ENCODE data around the gene NCLN.
"Not testable (repeated sequence)": the region's sequence is repeated elsewhere in the genome, so short reads cannot be mapped to it uniquely, and the experiment has no call there.

The NCLN gene

GRCh38 chr19:3210347-3211017 lies 24.8 kb downstream of the NCLN start:
- DNase-seq = peak; percentile 28 to 51 (median 32)
- Histone ChIP-seq H3K4me3 (ENCODE audit: insufficient read depth, low read depth, low read length, poor library complexity, severe bottlenecking) (no peak overlapping the region), H3K36me3 (ENCODE audit: control insufficient read depth, insufficient read depth, low read length) (peaks cover 18% of the 10 kb centered on the region), H3K9me3 (ENCODE audit: control insufficient read depth, low read length) (no peaks in the 10 kb centered on the region), H3K27ac (ENCODE audit: insufficient read depth, low read length, poor library complexity, severe bottlenecking) (no peak overlapping the region), H3K27me3 (replicated peaks; ENCODE audit: control insufficient read depth, insufficient read depth, low read length, poor library complexity, severe bottlenecking) (no peaks in the 10 kb centered on the region), H3K4me1 (ENCODE audit: control insufficient read depth, insufficient read depth, low read length, poor library complexity, severe bottlenecking) (no peaks in the 10 kb centered on the region)

- Histone ChIP-seq H3K27ac (ENCODE audit: insufficient read depth, low read length, poor library complexity, severe bottlenecking) (no peak overlapping the region), H3K4me1 (ENCODE audit: control insufficient read depth, insufficient read depth, low read length, poor library complexity, severe bottlenecking) (no peaks in the 10 kb centered on the region), H3K36me3 (ENCODE audit: control insufficient read depth, insufficient read depth, low read length) (peaks cover 18% of the 10 kb centered on the region), H3K4me3 (ENCODE audit: insufficient read depth, low read depth, low read length, poor library complexity, severe bottlenecking) (no peak overlapping the region), H3K9me3 (ENCODE audit: control insufficient read depth, low read length) (no peaks in the 10 kb centered on the region), H3K27me3 (replicated peaks; ENCODE audit: control insufficient read depth, insufficient read depth, low read length, poor library complexity, severe bottlenecking) (no peaks in the 10 kb centered on the region)
- DNase-seq = no peak
Measured at GRCh38 chr19:3211191-3211590, 25.5 kb downstream of the NCLN start.

- no peak overlapping the region for H3K4me3 ChIP-seq (ENCODE audit: insufficient read depth, low read depth, low read length, poor library complexity, severe bottlenecking)
- peaks cover under 1% of the 10 kb centered on the region for H3K36me3 ChIP-seq (ENCODE audit: control insufficient read depth, insufficient read depth, low read length)
- no peak overlapping the region for H3K27ac ChIP-seq (ENCODE audit: insufficient read depth, low read length, poor library complexity, severe bottlenecking)
- no peaks in the 10 kb centered on the region for H3K27me3 ChIP-seq (replicated peaks; ENCODE audit: control insufficient read depth, insufficient read depth, low read length, poor library complexity, severe bottlenecking)
- no peaks in the 10 kb centered on the region for H3K4me1 ChIP-seq (ENCODE audit: control insufficient read depth, insufficient read depth, low read length, poor library complexity, severe bottlenecking)
- DNase-seq = no peak
- no peaks in the 10 kb centered on the region for H3K9me3 ChIP-seq (ENCODE audit: control insufficient read depth, low read length)
Measured at GRCh38 chr19:3213159-3213558, 27.4 kb downstream of the NCLN start.

DNA sequence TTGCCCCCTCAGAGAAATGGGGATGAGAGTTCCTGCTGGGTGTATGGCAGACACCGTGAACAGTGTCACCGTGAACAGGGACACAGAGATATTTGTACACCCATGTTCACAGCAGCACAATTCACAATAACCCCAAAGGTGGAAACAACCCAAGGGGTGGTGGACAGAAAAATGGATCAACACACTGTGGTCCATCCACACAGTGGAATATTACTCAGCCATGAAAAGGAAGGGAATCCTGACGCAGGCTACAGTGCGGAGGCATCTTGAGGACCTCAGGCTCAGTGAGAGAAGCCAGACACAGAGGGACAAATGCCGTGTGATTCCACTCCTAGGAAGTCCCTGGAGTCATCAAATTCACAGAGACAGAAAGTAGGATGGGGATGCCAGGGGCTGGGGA lies 31.1 kb downstream of the NCLN start:
- Histone ChIP-seq H3K9me3 (ENCODE audit: control insufficient read depth, low read length) (no peaks in the 10 kb centered on the region), H3K4me1 (ENCODE audit: control insufficient read depth, insufficient read depth, low read length, poor library complexity, severe bottlenecking) (no peaks in the 10 kb centered on the region), H3K27ac (ENCODE audit: insufficient read depth, low read length, poor library complexity, severe bottlenecking) (no peak overlapping the region), H3K27me3 (replicated peaks; ENCODE audit: control insufficient read depth, insufficient read depth, low read length, poor library complexity, severe bottlenecking) (no peaks in the 10 kb centered on the region), H3K4me3 (ENCODE audit: insufficient read depth, low read depth, low read length, poor library complexity, severe bottlenecking) (no peak overlapping the region), H3K36me3 (ENCODE audit: control insufficient read depth, insufficient read depth, low read length) (no peaks in the 10 kb centered on the region)
- no peak for DNase-seq

GRCh38 chr19:3220576-3220975 lies 34.8 kb downstream of the NCLN start:
- Histone ChIP-seq H3K27me3 (replicated peaks; ENCODE audit: control insufficient read depth, insufficient read depth, low read length, poor library complexity, severe bottlenecking) (peaks cover 11% of the 10 kb centered on the region), H3K36me3 (ENCODE audit: control insufficient read depth, insufficient read depth, low read length) (no peaks in the 10 kb centered on the region), H3K4me1 (ENCODE audit: control insufficient read depth, insufficient read depth, low read length, poor library complexity, severe bottlenecking) (no peaks in the 10 kb centered on the region), H3K9me3 (ENCODE audit: control insufficient read depth, low read length) (no peaks in the 10 kb centered on the region), H3K27ac (ENCODE audit: insufficient read depth, low read length, poor library complexity, severe bottlenecking) (no peak overlapping the region), H3K4me3 (ENCODE audit: insufficient read depth, low read depth, low read length, poor library complexity, severe bottlenecking) (no peak overlapping the region)
- DNase-seq = no peak

DNA sequence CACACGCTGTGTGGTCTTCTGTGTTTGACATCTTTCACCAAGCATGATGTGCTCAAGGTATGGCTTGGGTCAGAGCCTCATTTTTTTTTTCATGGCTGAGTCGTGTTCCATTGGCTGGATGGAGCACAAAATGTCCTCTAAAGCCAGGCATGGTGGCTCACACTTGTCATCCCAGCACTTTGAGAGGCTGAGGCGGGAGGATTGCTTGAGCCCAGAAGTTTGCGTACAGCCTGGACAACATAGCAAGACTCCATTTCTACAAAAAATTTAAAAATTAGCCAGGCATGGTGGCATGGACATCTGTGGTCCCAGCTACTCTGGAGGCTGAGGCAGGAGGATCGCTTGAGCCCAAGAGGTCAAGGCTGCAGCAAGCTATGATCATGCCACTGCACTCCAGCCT lies 35.8 kb downstream of the NCLN start:
- not testable (repeated sequence) for H3K9me3 ChIP-seq (ENCODE audit: control insufficient read depth, low read length); H3K27ac ChIP-seq (ENCODE audit: insufficient read depth, low read length, poor library complexity, severe bottlenecking); H3K4me1 ChIP-seq (ENCODE audit: control insufficient read depth, insufficient read depth, low read length, poor library complexity, severe bottlenecking); DNase-seq; H3K4me3 ChIP-seq (ENCODE audit: insufficient read depth, low read depth, low read length, poor library complexity, severe bottlenecking); H3K36me3 ChIP-seq (ENCODE audit: control insufficient read depth, insufficient read depth, low read length)
- H3K27me3 ChIP-seq (replicated peaks; ENCODE audit: control insufficient read depth, insufficient read depth, low read length, poor library complexity, severe bottlenecking) = peaks cover 21% of the 10 kb centered on the region

- Histone ChIP-seq H3K36me3 (ENCODE audit: control insufficient read depth, insufficient read depth, low read length) (no peaks in the 10 kb centered on the region), H3K27me3 (replicated peaks; ENCODE audit: control insufficient read depth, insufficient read depth, low read length, poor library complexity, severe bottlenecking) (peaks cover 30% of the 10 kb centered on the region), H3K4me3 (ENCODE audit: insufficient read depth, low read depth, low read length, poor library complexity, severe bottlenecking) (no peak overlapping the region), H3K9me3 (ENCODE audit: control insufficient read depth, low read length) (no peaks in the 10 kb centered on the region), H3K27ac (ENCODE audit: insufficient read depth, low read length, poor library complexity, severe bottlenecking) (no peak overlapping the region), H3K4me1 (ENCODE audit: control insufficient read depth, insufficient read depth, low read length, poor library complexity, severe bottlenecking) (no peaks in the 10 kb centered on the region)
- DNase-seq = no peak
Measured at GRCh38 chr19:3222709-3223108, 37.0 kb downstream of the NCLN start.

GRCh38 chr19:3224346-3225168 lies 38.8 kb downstream of the NCLN start, which contains the start of gene CELF5:
TSS of gene CELF5 (plus strand) at chr19:3224661. CDS start at chr19:3224740, 79 bp downstream.
- Histone ChIP-seq H3K27ac (ENCODE audit: insufficient read depth, low read length, poor library complexity, severe bottlenecking) (no peak within 1 kb of the TSS), H3K4me3 (ENCODE audit: insufficient read depth, low read depth, low read length, poor library complexity, severe bottlenecking) (no peak within 1 kb of the TSS)
- peak; percentile 29 to 50 (median 34) for DNase-seq

DNA sequence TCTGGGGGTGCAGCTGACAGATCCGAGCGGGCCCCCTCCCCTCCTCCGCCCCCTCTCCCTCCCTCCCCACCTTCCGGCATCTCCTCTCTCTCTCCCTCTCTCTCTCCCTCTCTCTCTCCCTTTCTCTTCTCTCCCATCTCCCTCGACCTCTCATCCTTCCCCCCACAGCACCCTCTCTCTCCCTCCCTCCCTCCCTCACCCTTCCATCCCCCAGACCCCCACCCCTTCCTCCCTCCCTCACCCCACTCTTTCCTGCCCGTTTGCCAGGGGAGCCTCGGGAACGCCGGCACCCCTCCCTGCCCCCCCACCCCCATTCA lies 39.4 kb downstream of the NCLN start:
- Histone ChIP-seq H3K9me3 (ENCODE audit: control insufficient read depth, low read length) (no peaks in the 10 kb centered on the region), H3K27ac (ENCODE audit: insufficient read depth, low read length, poor library complexity, severe bottlenecking) (no peak overlapping the region), H3K36me3 (ENCODE audit: control insufficient read depth, insufficient read depth, low read length) (no peaks in the 10 kb centered on the region), H3K4me1 (ENCODE audit: control insufficient read depth, insufficient read depth, low read length, poor library complexity, severe bottlenecking) (no peaks in the 10 kb centered on the region), H3K4me3 (ENCODE audit: insufficient read depth, low read depth, low read length, poor library complexity, severe bottlenecking) (no peak overlapping the region), H3K27me3 (replicated peaks; ENCODE audit: control insufficient read depth, insufficient read depth, low read length, poor library complexity, severe bottlenecking) (peaks cover 37% of the 10 kb centered on the region)
- DNase-seq = no peak

More at GRCh38 chr19:3224346-3225168, 38.8 kb downstream of the NCLN start, which contains the start of gene CELF5:
- Histone ChIP-seq H3K36me3 (ENCODE audit: control insufficient read depth, insufficient read depth, low read length) (no peaks in the 10 kb centered on the region), H3K4me1 (ENCODE audit: control insufficient read depth, insufficient read depth, low read length, poor library complexity, severe bottlenecking) (no peaks in the 10 kb centered on the region), H3K9me3 (ENCODE audit: control insufficient read depth, low read length) (no peaks in the 10 kb centered on the region), H3K27me3 (replicated peaks; ENCODE audit: control insufficient read depth, insufficient read depth, low read length, poor library complexity, severe bottlenecking) (peaks cover 37% of the 10 kb centered on the region)

GRCh38 chr19:3225677-3226093 lies 40.0 kb downstream of the NCLN start:
- H3K36me3 ChIP-seq (ENCODE audit: control insufficient read depth, insufficient read depth, low read length) = no peaks in the 10 kb centered on the region
- H3K27me3 ChIP-seq (replicated peaks; ENCODE audit: control insufficient read depth, insufficient read depth, low read length, poor library complexity, severe bottlenecking) = peaks cover 37% of the 10 kb centered on the region
- DNase-seq = no peak
- H3K4me3 ChIP-seq (ENCODE audit: insufficient read depth, low read depth, low read length, poor library complexity, severe bottlenecking) = no peak overlapping the region
- no peaks in the 10 kb centered on the region for H3K4me1 ChIP-seq (ENCODE audit: control insufficient read depth, insufficient read depth, low read length, poor library complexity, severe bottlenecking)
- no peak overlapping the region for H3K27ac ChIP-seq (ENCODE audit: insufficient read depth, low read length, poor library complexity, severe bottlenecking)
- H3K9me3 ChIP-seq (ENCODE audit: control insufficient read depth, low read length) = no peaks in the 10 kb centered on the region
